HCT116 (cell line): ENCODE results near the gene LYPD6.

ENCODE experiments used
- CTCF ChIP-seq, 3 experiments: fragments of 200-600 bp in 1 of 3; sonication (generic) in 1 of 3; IDR thresholded peaks in 2 of 3; conservative IDR thresholded peaks in 1 of 3; 2 replicates each; pipeline ENCODE4 v1.5.1; 2012 to 2017; ENCODE audit warnings: low read depth in 2 of 3, low read length in 2 of 3, antibody characterized with exemption in 1 of 3, borderline replicate concordance in 1 of 3, control low read depth in 1 of 3, mild to moderate bottlenecking in 1 of 3, mixed read lengths in 1 of 3, mixed run types in 1 of 3, moderate library complexity in 1 of 3; ENCODE audit not compliant: insufficient read depth in 1 of 3
- EZH2 ChIP-seq: fragments of 200-600 bp; sonication (generic); IDR thresholded peaks from 2 replicates; pipeline ENCODE4 v1.6.1; 2017; ENCODE audit warnings: antibody characterized with exemption, mixed run types
- EZH2phosphoT487 ChIP-seq: fragments of 200-600 bp; IDR thresholded peaks from 2 replicates; pipeline ENCODE4 v1.6.1; 2018; ENCODE audit warnings: antibody characterized with exemption, borderline replicate concordance
- JUND ChIP-seq: IDR thresholded peaks from 2 replicates; pipeline ENCODE4 v1.6.1; 2012
- MAX ChIP-seq: IDR thresholded peaks from 2 replicates; pipeline ENCODE4 v1.6.1; 2012
- POLR2A ChIP-seq: IDR thresholded peaks from 2 replicates; pipeline ENCODE4 v1.7.0; 2011; ENCODE audit warnings: borderline replicate concordance; ENCODE audit not compliant: insufficient read depth, insufficient read length; ENCODE audit errors: extremely low read depth
- POLR2AphosphoS5 ChIP-seq: IDR thresholded peaks from 2 replicates; pipeline ENCODE4 v1.6.1; 2011; ENCODE audit warnings: mild to moderate bottlenecking, low read depth, low read length, moderate library complexity
- REST ChIP-seq: IDR thresholded peaks from 2 replicates; pipeline ENCODE4 v1.6.1; 2012; ENCODE audit warnings: low read depth
- SIN3A ChIP-seq: IDR thresholded peaks from 2 replicates; pipeline ENCODE4 v1.6.1; 2012; ENCODE audit warnings: low read depth
- YY1 ChIP-seq: IDR thresholded peaks from 2 replicates; pipeline ENCODE4 v1.6.1; 2011; ENCODE audit warnings: low read length, low read depth, moderate library complexity, mild to moderate bottlenecking; ENCODE audit not compliant: insufficient replicate concordance; ENCODE audit errors: extremely low read depth
- ZBTB33 ChIP-seq: IDR thresholded peaks from 2 replicates; pipeline ENCODE4 v1.6.1; 2011; ENCODE audit warnings: mild to moderate bottlenecking, low read length, moderate library complexity; ENCODE audit not compliant: insufficient replicate concordance; ENCODE audit errors: extremely low read depth
- ZNF274 ChIP-seq: fragments of 200-500 bp; sonication (Bioruptor generic); IDR thresholded peaks from 2 replicates; pipeline ENCODE4 v1.6.1; 2014; ENCODE audit warnings: mild to moderate bottlenecking, low read depth, low read length, inconsistent platforms

GRCh38 chr2:149344105-149344504, 13.7 kb downstream of the LYPD6 start:
- TF ChIP-seq CTCF (IDR thresholded peaks at IDR 0.05 in 2 of 3, conservative IDR thresholded peaks at IDR 0.05 in 1 of 3; ENCODE audit: borderline replicate concordance in 1 of 3, insufficient read depth in 1 of 3, low read depth in 2 of 3, low read length in 2 of 3) (no peak), POLR2A (no peak), POLR2AphosphoS5 (no peak), EZH2 (no peak), ZNF274 (no peak), YY1 (no peak), SIN3A (no peak), MAX (no peak), ZBTB33 (no peak), EZH2phosphoT487 (no peak), JUND (no peak), REST (no peak)
